Endometrium (tissue), 2 donors: ENCODE results near the gene NID1.
A peak's percentile ranks its signal among the peaks of the same experiment; 100 is the strongest.
"Not testable (repeated sequence)": the region's sequence is repeated elsewhere in the genome, so short reads cannot be mapped to it uniquely, and the experiment has no call there.

ENCODE experiments used
- FAIRE-seq: peaks from 2 replicates; lab custom pipeline; 2012; peaks lifted over from hg19 to GRCh38; lab: Jason Lieb, UNC
- donor health status: control.
- donor health status: control.

The NID1 gene

GRCh38 chr1:235999259-235999925, 65.5 kb downstream of the NID1 start:
- no peak for FAIRE-seq

- FAIRE-seq: no peak
Measured at GRCh38 chr1:235998812-235999211, 66.1 kb downstream of the NID1 start.

- no peak for FAIRE-seq
Measured at GRCh38 chr1:235997931-235998330, 67.0 kb downstream of the NID1 start.

- no peak for FAIRE-seq
Measured at GRCh38 chr1:235997049-235997448, 67.8 kb downstream of the NID1 start.

- no peak for FAIRE-seq
Measured at GRCh38 chr1:235996048-235996785, 68.7 kb downstream of the NID1 start.

GRCh38 chr1:235995511-235995910, 69.4 kb downstream of the NID1 start:
- FAIRE-seq: no peak

GRCh38 chr1:235993652-235994051, 71.2 kb downstream of the NID1 start:
- no peak for FAIRE-seq

- FAIRE-seq: no peak
Measured at GRCh38 chr1:235992868-235993267, 72.0 kb downstream of the NID1 start.

- no peak for FAIRE-seq
Measured at GRCh38 chr1:235992346-235992745, 72.5 kb downstream of the NID1 start.

- FAIRE-seq: no peak
Measured at GRCh38 chr1:235990330-235990795, 74.5 kb downstream of the NID1 start.

GRCh38 chr1:235989105-235989504, 75.8 kb downstream of the NID1 start:
- no peak for FAIRE-seq

GRCh38 chr1:235986869-235987268, 78.0 kb downstream of the NID1 start:
- FAIRE-seq: no peak

GRCh38 chr1:235984041-235984825, 80.7 kb downstream of the NID1 start:
- peak; percentile 84 for FAIRE-seq

GRCh38 chr1:235980976-235981375, 83.9 kb downstream of the NID1 start:
- FAIRE-seq: no peak

- FAIRE-seq: no peak
Measured at GRCh38 chr1:235979716-235980333, 85.1 kb downstream of the NID1 start.

GRCh38 chr1:235979176-235979575, 85.7 kb downstream of the NID1 start:
- no peak for FAIRE-seq

- FAIRE-seq: no peak
Measured at GRCh38 chr1:235976490-235976889, 88.4 kb downstream of the NID1 start.

- FAIRE-seq: no peak
Measured at GRCh38 chr1:235974616-235975015, 90.3 kb downstream of the NID1 start.

- not testable (repeated sequence) for FAIRE-seq
Measured at GRCh38 chr1:235972691-235973090, 92.2 kb downstream of the NID1 start.

- FAIRE-seq: no peak
Measured at GRCh38 chr1:235972311-235972689, 92.6 kb downstream of the NID1 start.

GRCh38 chr1:235971571-235972310, 93.1 kb downstream of the NID1 start:
- peak; percentile 78 for FAIRE-seq

GRCh38 chr1:235971020-235971419, 93.9 kb downstream of the NID1 start:
- FAIRE-seq: no peak
